ENCODE results near the gene PLIN5.

The PLIN5 gene

GRCh38 chr19:4523306-4524110 lies 11.5 kb downstream of the PLIN5 start:
- TF ChIP-seq GATA3 (IDR thresholded peaks at IDR 0.05; ENCODE audit: low read depth, low read length) (no peak), GATA2 (IDR thresholded peaks at IDR 0.05; ENCODE audit: low read depth, low read length) (no peak)

GRCh38 chr19:4522291-4523002 lies 12.6 kb downstream of the PLIN5 start:
- TF ChIP-seq GATA2 (IDR thresholded peaks at IDR 0.05; ENCODE audit: low read depth, low read length) = no peak
- TF ChIP-seq GATA3 (IDR thresholded peaks at IDR 0.05; ENCODE audit: low read depth, low read length) = no peak

- TF ChIP-seq GATA3 (IDR thresholded peaks at IDR 0.05; ENCODE audit: low read depth, low read length) (no peak), GATA2 (IDR thresholded peaks at IDR 0.05; ENCODE audit: low read depth, low read length) (no peak)
These were observed 13.2 kb downstream of the PLIN5 start for GRCh38 chr19:4521888-4522242.

GRCh38 chr19:4521170-4521887 lies 13.7 kb downstream of the PLIN5 start:
- TF ChIP-seq GATA2 (IDR thresholded peaks at IDR 0.05; ENCODE audit: low read depth, low read length) = no peak
- no peak for TF ChIP-seq GATA3 (IDR thresholded peaks at IDR 0.05; ENCODE audit: low read depth, low read length)

GRCh38 chr19:4519521-4520277 lies 15.3 kb downstream of the PLIN5 start:
- no peak for TF ChIP-seq GATA3 (IDR thresholded peaks at IDR 0.05; ENCODE audit: low read depth, low read length)
- no peak for TF ChIP-seq GATA2 (IDR thresholded peaks at IDR 0.05; ENCODE audit: low read depth, low read length)

GRCh38 chr19:4519172-4519496 lies 15.9 kb downstream of the PLIN5 start:
- TF ChIP-seq GATA3 (IDR thresholded peaks at IDR 0.05; ENCODE audit: low read depth, low read length) = no peak
- no peak for TF ChIP-seq GATA2 (IDR thresholded peaks at IDR 0.05; ENCODE audit: low read depth, low read length)

GRCh38 chr19:4518345-4519171 lies 16.5 kb downstream of the PLIN5 start, which contains the start of gene PLIN4:
Gene PLIN4 (minus strand): TSS chr19:4518486. CDS start chr19:4518272, 214 bp downstream.
- no peak for TF ChIP-seq GATA2 (IDR thresholded peaks at IDR 0.05; ENCODE audit: low read depth, low read length)
- no peak for TF ChIP-seq GATA3 (IDR thresholded peaks at IDR 0.05; ENCODE audit: low read depth, low read length)

- TF ChIP-seq GATA3 (IDR thresholded peaks at IDR 0.05; ENCODE audit: low read depth, low read length) (no peak), GATA2 (IDR thresholded peaks at IDR 0.05; ENCODE audit: low read depth, low read length) (no peak)
These were observed 17.5 kb downstream of the PLIN5 start for GRCh38 chr19:4517451-4518057.

GRCh38 chr19:4516939-4517300 lies 18.1 kb downstream of the PLIN5 start:
- TF ChIP-seq GATA3 (IDR thresholded peaks at IDR 0.05; ENCODE audit: low read depth, low read length) (no peak), GATA2 (IDR thresholded peaks at IDR 0.05; ENCODE audit: low read depth, low read length) (no peak)

- TF ChIP-seq GATA2 (IDR thresholded peaks at IDR 0.05; ENCODE audit: low read depth, low read length) (no peak), GATA3 (IDR thresholded peaks at IDR 0.05; ENCODE audit: low read depth, low read length) (no peak)
These were observed 18.7 kb downstream of the PLIN5 start for GRCh38 chr19:4516199-4516938.

- no peak for TF ChIP-seq GATA3 (IDR thresholded peaks at IDR 0.05; ENCODE audit: low read depth, low read length)
- no peak for TF ChIP-seq GATA2 (IDR thresholded peaks at IDR 0.05; ENCODE audit: low read depth, low read length)
These were observed 19.3 kb downstream of the PLIN5 start for GRCh38 chr19:4515732-4516131.

- no peak for TF ChIP-seq GATA2 (IDR thresholded peaks at IDR 0.05; ENCODE audit: low read depth, low read length)
- TF ChIP-seq GATA3 (IDR thresholded peaks at IDR 0.05; ENCODE audit: low read depth, low read length) = no peak
These were observed 21.8 kb downstream of the PLIN5 start for GRCh38 chr19:4513248-4513647.

Data from SH-SY5Y (cell line).